Fibroblast of villous mesenchyme (primary cell): ENCODE data around the gene DMRT3. TPM values are rescaled to one million over a fixed set of nuclear protein-coding genes. Genes with fewer than 3 reads are reported as not detected.

Source experiments
- DNase-seq: peaks from one replicate; pipeline ENCODE4 v3.0.0-alpha.2; 2010; ENCODE audit warnings: low read depth
- H3K4me3 ChIP-seq: 2 replicates; pipeline ENCODE4 v1.5.1; 2011; ENCODE audit warnings: low read depth, mild to moderate bottlenecking, low read length
- CTCF ChIP-seq: IDR thresholded peaks from 2 replicates; pipeline ENCODE4 v1.5.1; 2012; ENCODE audit warnings: low read depth, mild to moderate bottlenecking, low read length; ENCODE audit not compliant: insufficient read depth
- total RNA-seq: library from RNA; depleted of rRNA; stranded (reverse); fragments of >200 nt; gene quantifications from 2 replicates; pipeline ENCODE4 v1.2.3, GENCODE V29; 2012

Gene DMRT3
- total RNA-seq, 1 donor: not detected

DNA sequence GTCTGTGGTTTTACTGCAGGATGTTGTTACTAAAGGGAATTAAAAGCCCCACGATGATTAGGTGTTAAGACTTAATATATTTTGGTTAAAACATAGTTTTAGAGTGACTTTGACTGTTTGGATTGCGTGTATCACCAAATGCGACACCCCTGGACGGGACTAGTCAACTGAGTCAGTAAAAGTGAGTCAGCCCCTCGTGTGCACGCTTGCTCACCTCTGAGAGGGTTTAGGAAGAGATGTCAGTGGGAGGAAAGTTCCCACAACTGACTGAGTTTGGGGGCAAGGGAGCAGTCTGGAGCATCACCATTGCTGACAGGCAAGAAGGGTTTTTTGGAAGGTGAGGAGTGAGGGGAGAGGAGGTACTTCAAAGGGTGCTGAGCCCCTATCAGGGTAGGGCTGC, 14.4 kb upstream of the DMRT3 start:
- H3K4me3 ChIP-seq: no peak overlapping the region
- DNase-seq: no peak
- TF ChIP-seq CTCF: no peak

- DNase-seq: no peak
- no peak overlapping the region for H3K4me3 ChIP-seq
- TF ChIP-seq CTCF: no peak
These were observed 11.0 kb upstream of the DMRT3 start for GRCh38 chr9:965497-965896.

- no peak for TF ChIP-seq CTCF
- H3K4me3 ChIP-seq: no peak overlapping the region
- DNase-seq: no peak
These were observed 9.6 kb upstream of the DMRT3 start for GRCh38 chr9:966870-967269.

DNA sequence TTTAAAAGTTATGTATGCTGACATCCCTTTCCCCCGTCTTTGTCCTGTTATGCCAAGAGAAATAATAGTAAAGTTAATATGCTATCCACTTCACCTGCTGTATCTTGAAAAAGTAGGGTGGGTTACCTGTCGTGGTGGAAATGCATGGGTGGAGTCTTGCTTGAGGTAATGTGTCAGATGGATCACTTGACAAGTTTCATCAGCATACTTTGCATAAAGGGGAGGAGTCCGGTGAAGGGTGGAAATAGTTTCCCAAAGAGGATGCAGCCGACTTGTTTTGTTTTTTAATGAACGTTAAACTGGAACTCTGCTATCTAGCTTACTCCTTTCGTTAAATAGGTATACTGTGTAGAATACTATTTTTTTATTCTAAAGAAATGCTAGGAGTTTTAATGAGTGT, 9.0 kb upstream of the DMRT3 start:
- TF ChIP-seq CTCF: no peak
- no peak for DNase-seq
- H3K4me3 ChIP-seq: no peak overlapping the region

DNA sequence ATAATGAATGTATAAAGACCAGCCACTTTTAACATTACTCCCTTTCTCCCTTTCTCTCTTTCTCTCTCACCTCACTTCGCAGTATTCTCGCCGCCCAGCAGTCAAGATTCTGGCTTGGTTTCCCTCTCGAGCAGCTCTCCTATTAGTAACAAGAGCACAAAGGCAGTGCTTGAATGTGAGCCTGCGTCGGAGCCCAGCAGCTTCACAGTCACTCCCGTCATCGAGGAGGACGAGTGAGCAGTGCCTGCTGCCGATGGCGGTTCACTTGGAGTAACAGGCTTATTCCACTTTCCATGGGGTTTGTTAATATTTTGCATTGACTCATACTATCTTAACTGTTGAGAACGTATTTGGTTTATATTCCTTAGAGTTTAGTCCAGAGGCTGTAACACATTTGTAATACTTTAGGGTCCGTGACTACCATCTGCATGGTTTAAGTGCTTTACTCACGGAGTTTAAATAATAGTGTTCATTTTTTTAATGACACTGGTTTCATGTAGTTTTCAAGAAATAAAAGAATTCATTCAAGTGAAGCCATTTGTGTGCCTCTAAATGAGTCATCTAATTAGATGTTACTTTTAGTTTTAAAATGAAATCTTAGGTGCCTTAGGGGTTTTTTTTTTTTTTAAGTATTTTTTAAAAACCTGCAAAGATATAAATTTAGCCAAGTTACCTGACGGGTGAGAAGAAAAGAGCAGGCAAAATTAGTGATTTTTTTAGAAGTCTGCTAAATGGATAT, 8.4 kb upstream of the DMRT3 start:
- H3K4me3 ChIP-seq: no peak overlapping the region
- no peak for TF ChIP-seq CTCF

DNA sequence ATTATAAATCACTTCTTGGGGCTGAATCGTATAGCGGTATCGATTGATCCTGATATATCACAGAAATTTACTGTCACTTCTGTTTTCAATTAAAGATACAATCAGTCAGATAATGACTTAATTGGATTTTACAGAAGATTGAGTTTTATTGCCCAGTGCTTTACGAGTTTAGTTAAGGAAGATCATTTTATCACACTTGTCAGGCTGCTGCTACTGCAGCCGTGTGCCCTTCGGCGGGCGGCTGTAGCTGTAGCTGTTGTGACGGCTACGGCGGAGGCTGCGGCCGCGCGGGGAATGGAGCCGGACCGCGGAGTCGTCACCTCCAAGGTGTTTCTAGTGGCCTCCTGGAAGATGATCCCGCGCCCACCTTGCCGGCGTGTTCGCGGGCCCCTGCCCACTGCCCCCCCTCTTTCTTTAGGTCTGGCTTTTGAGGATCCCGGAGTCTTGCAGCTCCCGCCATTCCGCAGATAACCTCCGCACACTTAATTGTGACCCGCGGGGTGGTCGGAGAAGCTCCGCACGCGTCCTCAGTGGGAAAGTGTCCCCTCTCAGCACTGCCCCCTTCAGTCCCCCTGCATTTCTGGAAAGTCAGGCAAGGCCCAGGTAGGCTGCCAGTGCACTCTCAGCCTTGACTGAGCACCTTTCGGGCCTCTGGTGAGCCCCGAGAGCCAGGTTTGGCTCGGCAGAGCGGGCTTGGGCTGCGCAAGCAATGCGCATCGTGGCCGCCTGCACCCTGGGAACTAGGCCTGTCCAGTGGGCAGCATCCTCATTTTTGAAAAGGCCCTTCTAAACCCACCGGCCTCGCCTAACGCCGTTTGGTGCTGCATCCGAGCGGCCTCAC, 6.9 kb upstream of the DMRT3 start:
- no peak overlapping the region for H3K4me3 ChIP-seq
- no peak for TF ChIP-seq CTCF
- no peak for DNase-seq

More for the DNA sequence above, 8.4 kb upstream of the DMRT3 start:
- no peak for DNase-seq
